ENCODE measurements around the gene ALCAM.

The ALCAM gene

GRCh38 chr3:105611304-105612192, 244.8 kb downstream of the ALCAM start:
- TF ChIP-seq, protein P1, sequence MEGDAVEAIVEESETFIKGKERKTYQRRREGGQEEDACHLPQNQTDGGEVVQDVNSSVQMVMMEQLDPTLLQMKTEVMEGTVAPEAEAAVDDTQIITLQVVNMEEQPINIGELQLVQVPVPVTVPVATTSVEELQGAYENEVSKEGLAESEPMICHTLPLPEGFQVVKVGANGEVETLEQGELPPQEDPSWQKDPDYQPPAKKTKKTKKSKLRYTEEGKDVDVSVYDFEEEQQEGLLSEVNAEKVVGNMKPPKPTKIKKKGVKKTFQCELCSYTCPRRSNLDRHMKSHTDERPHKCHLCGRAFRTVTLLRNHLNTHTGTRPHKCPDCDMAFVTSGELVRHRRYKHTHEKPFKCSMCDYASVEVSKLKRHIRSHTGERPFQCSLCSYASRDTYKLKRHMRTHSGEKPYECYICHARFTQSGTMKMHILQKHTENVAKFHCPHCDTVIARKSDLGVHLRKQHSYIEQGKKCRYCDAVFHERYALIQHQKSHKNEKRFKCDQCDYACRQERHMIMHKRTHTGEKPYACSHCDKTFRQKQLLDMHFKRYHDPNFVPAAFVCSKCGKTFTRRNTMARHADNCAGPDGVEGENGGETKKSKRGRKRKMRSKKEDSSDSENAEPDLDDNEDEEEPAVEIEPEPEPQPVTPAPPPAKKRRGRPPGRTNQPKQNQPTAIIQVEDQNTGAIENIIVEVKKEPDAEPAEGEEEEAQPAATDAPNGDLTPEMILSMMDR (IDR thresholded peaks at IDR 0.05), result no peak

GRCh38 chr3:105613120-105613519, 246.4 kb downstream of the ALCAM start:
- TF ChIP-seq, protein P1 (IDR thresholded peaks at IDR 0.05), result no peak

- TF ChIP-seq, protein P1 (IDR thresholded peaks at IDR 0.05), result no peak
Observed at GRCh38 chr3:105614288-105615030, 247.8 kb downstream of the ALCAM start.

DNA sequence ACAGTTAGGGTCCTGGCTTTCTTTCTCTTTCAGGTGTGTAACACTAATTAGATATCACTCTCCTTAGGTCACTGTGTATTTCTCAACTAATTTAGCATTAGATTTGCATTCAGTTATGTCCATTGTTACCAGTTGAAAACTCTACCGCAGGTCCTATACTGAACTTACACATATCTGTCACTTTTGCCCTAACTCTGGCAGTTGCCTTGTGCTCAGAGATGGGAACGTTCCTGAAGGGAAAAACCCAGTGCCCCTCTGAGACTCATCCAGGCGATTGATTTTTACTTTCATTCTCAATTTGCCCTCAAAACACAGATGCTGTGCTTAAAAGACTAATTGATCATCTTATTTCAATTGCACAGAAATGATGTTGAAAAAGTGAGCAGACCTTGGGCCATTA, 249.1 kb downstream of the ALCAM start:
- TF ChIP-seq, protein P1 (IDR thresholded peaks at IDR 0.05), result no peak

DNA sequence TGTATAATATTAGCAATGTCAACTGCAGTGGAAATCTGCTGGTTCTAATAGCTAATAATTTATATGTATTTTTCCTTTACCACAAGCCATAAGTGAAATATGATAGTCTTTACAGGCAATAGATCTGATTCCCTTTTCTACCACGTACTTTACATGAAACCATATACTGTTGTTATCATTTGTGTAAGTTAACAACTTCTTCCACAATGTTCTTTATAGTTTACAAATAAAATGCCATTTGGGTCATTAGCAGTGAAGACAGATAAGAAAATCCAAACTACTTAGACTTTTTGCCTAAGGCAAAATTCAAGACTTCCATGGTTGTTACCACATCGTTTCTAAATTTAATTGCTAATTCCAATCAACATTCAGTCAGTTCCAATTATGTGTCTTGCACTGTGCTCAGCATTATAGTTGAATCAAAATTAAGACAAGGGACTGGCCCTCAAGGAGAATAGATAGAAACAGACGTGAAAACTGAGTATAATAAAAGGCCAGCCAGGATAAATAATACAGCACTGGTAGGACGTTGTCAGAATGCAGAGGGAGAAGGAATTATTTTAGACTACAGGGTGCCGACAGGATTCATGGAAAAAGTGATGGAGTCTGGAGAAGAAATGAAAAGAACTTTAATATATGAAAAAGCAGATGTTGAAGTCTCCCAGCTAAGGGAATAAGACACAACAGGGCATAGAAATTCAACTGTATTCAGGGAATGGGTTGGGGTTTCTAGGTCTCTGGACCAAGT, 249.8 kb downstream of the ALCAM start:
- TF ChIP-seq, protein P1 (IDR thresholded peaks at IDR 0.05), result no peak

GRCh38 chr3:105618556-105618955, 251.8 kb downstream of the ALCAM start:
- TF ChIP-seq, protein P1 (IDR thresholded peaks at IDR 0.05), result no peak

DNA sequence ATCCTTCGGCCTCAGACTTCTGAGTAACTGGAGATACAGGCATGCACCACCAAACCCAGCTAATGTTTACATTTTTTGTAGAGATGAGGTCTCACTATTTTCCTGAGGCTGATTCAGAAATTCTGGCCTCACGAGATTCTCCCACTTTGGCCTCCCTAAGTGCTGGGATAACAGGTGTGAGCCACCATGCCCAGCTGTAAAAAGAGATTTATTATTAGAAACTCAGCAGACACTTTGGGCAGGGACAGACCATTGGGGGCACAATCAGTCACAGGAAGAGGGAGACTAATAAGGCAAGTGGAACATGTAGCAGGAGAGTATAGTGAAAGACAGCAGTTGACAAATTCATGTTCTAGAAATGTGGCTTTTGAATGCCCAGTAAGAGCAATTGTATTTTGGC, 252.9 kb downstream of the ALCAM start:
- TF ChIP-seq, protein P1 (IDR thresholded peaks at IDR 0.05), result no peak
